ENCODE data around the gene CHCHD3. TPM values are rescaled to one million over a fixed set of nuclear protein-coding genes. Genes with fewer than 3 reads are reported as not detected.

The CHCHD3 gene
- total RNA-seq, 6 experiments from 2014 or later = 16.5 to 42.6 (median 21.6) TPM

- intact Hi-C loops (cut with DNase I) = no loop called here
- no peak overlapping the region for H3K27ac ChIP-seq
- H3K9me3 ChIP-seq = no peaks in the 10 kb centered on the region
- no peak overlapping the region for H3K4me3 ChIP-seq
- no peak for DNase-seq
- H3K4me1 ChIP-seq = no peaks in the 10 kb centered on the region
- no peak for ATAC-seq
- no peak for TF ChIP-seq CTCF (IDR thresholded peaks at IDR 0.05)
- TF ChIP-seq POLR2A (IDR thresholded peaks at IDR 0.05) = no peak
- 68% methylated on average over 5 of the region's 5 CpGs for WGBS (ENCODE audit: insufficient coverage, low coverage, low lambda C conversion rate, missing lambda C conversion rate)
- H3K36me3 ChIP-seq = no peaks in the 10 kb centered on the region
- H3K27me3 ChIP-seq = no peaks in the 10 kb centered on the region
Observed at GRCh38 chr7:132764762-132765161, 317.1 kb downstream of the CHCHD3 start.

- no peak overlapping the region for H3K4me3 ChIP-seq
- intact Hi-C loops (cut with DNase I) = no loop called here
- ATAC-seq = no peak
- DNase-seq = no peak
- no peaks in the 10 kb centered on the region for H3K36me3 ChIP-seq
- no peaks in the 10 kb centered on the region for H3K9me3 ChIP-seq
- 42% methylated on average over 6 of the region's 7 CpGs for WGBS (ENCODE audit: insufficient coverage, low coverage, low lambda C conversion rate, missing lambda C conversion rate)
- TF ChIP-seq CTCF (IDR thresholded peaks at IDR 0.05) (no peak), POLR2A (IDR thresholded peaks at IDR 0.05) (no peak)
- no peaks in the 10 kb centered on the region for H3K4me1 ChIP-seq
- no peak overlapping the region for H3K27ac ChIP-seq
- no peaks in the 10 kb centered on the region for H3K27me3 ChIP-seq
Observed at GRCh38 chr7:132760866-132761265, 321.0 kb downstream of the CHCHD3 start.

- intact Hi-C loops (cut with DNase I) = no loop called here
- WGBS (ENCODE audit: insufficient coverage, low coverage, low lambda C conversion rate, missing lambda C conversion rate) = 45% methylated on average over 2 of the region's 2 CpGs
Observed at GRCh38 chr7:132760244-132760623, 321.7 kb downstream of the CHCHD3 start.

GRCh38 chr7:132759482-132760243, 322.2 kb downstream of the CHCHD3 start:
- intact Hi-C loops (cut with DNase I) = no loop called here
- no peak overlapping the region for H3K27ac ChIP-seq
- TF ChIP-seq POLR2A (IDR thresholded peaks at IDR 0.05) (no peak), CTCF (IDR thresholded peaks at IDR 0.05) (no peak)
- no peak overlapping the region for H3K4me3 ChIP-seq
- H3K9me3 ChIP-seq = no peaks in the 10 kb centered on the region
- no peaks in the 10 kb centered on the region for H3K36me3 ChIP-seq
- WGBS (ENCODE audit: insufficient coverage, low coverage, low lambda C conversion rate, missing lambda C conversion rate) = 65% methylated on average over 9 of the region's 15 CpGs
- peak in 1 of 4 donors; percentile 37 for ATAC-seq
- peak in 1 of 3 donors; percentile 55 for DNase-seq
- no peaks in the 10 kb centered on the region for H3K4me1 ChIP-seq
- no peaks in the 10 kb centered on the region for H3K27me3 ChIP-seq

More at GRCh38 chr7:132760244-132760623, 321.7 kb downstream of the CHCHD3 start:
- no peak for TF ChIP-seq POLR2A (IDR thresholded peaks at IDR 0.05)
- TF ChIP-seq CTCF (IDR thresholded peaks at IDR 0.05) = no peak
- no peak for DNase-seq
- Histone ChIP-seq H3K36me3 (no peaks in the 10 kb centered on the region), H3K4me1 (no peaks in the 10 kb centered on the region), H3K27me3 (no peaks in the 10 kb centered on the region), H3K27ac (no peak overlapping the region), H3K4me3 (no peak overlapping the region), H3K9me3 (no peaks in the 10 kb centered on the region)
- ATAC-seq = no peak

Measured in right lobe of liver (tissue), 6 donors.